Stimulated activated naive B cell treated with anti-CD40 and anti-IgM and Interleukin-4, amounts not matched to agents 10 μg/mL and 1 μg/mL and 100 μg/mL, for 72 hours (primary cell): ENCODE data around the gene COX7A2L.
"Not testable (repeated sequence)": the region's sequence is repeated elsewhere in the genome, so short reads cannot be mapped to it uniquely, and the experiment has no call there.

Source experiments
- ATAC-seq, 2 donors: fragments of 150-1000 bp; cut with Tn5 transposase; replicated peaks; 2 replicates each; pipeline ENCODE4 v1.10.0; 2021; ENCODE audit warnings: moderate library complexity in 1 of 2
- DNase-seq: peaks from one replicate; pipeline ENCODE4 v3.0.0; 2021
- H3K27ac Mint-ChIP-seq: one replicate; pipeline ENCODE4 v1.8.0; 2022; ENCODE audit warnings: mild to moderate bottlenecking, mixed read lengths
- H3K27me3 Mint-ChIP-seq, 2 donors: one replicate each; pipeline ENCODE4 v1.8.0; 2022; ENCODE audit warnings: mixed read lengths in 2 of 2
- H3K36me3 Mint-ChIP-seq, 2 donors: one replicate each; pipeline ENCODE4 v1.8.0; 2022; ENCODE audit warnings: mixed read lengths in 2 of 2, mild to moderate bottlenecking in 1 of 2
- H3K4me1 Mint-ChIP-seq, 2 donors: one replicate each; pipeline ENCODE4 v1.8.0; 2022; ENCODE audit warnings: mixed read lengths in 2 of 2, mild to moderate bottlenecking in 1 of 2
- H3K4me3 Mint-ChIP-seq, 2 donors: one replicate each; pipeline ENCODE4 v1.8.0; 2022; ENCODE audit warnings: mild to moderate bottlenecking in 2 of 2, mixed read lengths in 2 of 2, moderate library complexity in 1 of 2
- H3K9me3 Mint-ChIP-seq, 2 donors: one replicate each; pipeline ENCODE4 v1.8.0; 2022; ENCODE audit warnings: mixed read lengths in 2 of 2, mild to moderate bottlenecking in 1 of 2

The COX7A2L gene

GRCh38 chr2:42339191-42339912, 21.7 kb downstream of the COX7A2L start:
- H3K27ac Mint-ChIP-seq = peak overlapping the region; percentile 56
- H3K4me1 Mint-ChIP-seq = peaks cover 21 to 31% of the 10 kb centered on the region in 2 donors
- ATAC-seq = peak; percentile 38 to 42
- peaks cover 45 to 81% of the 10 kb centered on the region in 2 donors for H3K36me3 Mint-ChIP-seq
- no peak for DNase-seq
- H3K9me3 Mint-ChIP-seq = peaks cover 7 to 8% of the 10 kb centered on the region in 2 donors
- no peak overlapping the region for H3K4me3 Mint-ChIP-seq
- H3K27me3 Mint-ChIP-seq = no peaks in the 10 kb centered on the region

DNA sequence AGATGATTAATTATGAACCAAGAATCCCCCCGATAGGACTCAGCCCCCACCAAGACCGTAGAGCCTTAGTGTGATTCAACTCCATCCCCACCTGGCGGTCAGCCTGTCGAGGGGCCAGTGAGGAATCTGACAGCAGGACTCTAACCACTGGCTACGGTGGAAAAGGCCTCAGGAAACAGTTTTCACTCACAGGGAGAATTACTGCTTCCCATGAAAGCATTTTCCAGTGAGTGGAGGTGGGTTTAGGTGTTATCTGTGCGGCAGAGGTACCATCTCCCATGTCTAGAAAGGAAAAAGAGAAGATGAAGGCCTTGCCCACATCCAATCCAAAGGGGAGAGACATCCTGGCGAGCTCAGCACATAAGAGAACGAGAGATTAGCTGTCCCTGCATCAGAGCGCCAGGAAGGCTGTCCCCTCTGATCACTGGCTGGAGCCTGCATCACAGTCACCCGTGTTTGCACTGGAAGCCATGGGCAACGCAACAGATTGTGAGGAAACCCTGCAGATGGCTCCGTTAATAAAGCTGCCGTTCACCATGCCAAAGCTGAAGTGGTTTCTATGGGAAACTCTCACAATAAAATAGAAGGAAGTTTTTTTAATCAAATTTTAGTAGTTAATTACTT, 22.3 kb downstream of the COX7A2L start:
- no peak for DNase-seq
- H3K4me3 Mint-ChIP-seq = no peak overlapping the region
- no peaks in the 10 kb centered on the region for H3K27me3 Mint-ChIP-seq
- H3K9me3 Mint-ChIP-seq = peaks cover 7 to 8% of the 10 kb centered on the region in 2 donors
- H3K36me3 Mint-ChIP-seq = peaks cover 51 to 84% of the 10 kb centered on the region in 2 donors
- H3K27ac Mint-ChIP-seq = no peak overlapping the region
- no peak for ATAC-seq
- peaks cover 21 to 31% of the 10 kb centered on the region in 2 donors for H3K4me1 Mint-ChIP-seq

GRCh38 chr2:42337846-42338566, 23.0 kb downstream of the COX7A2L start:
- DNase-seq (no peak), ATAC-seq (no peak)
- Mint-ChIP-seq H3K36me3 (peaks cover 53 to 84% of the 10 kb centered on the region in 2 donors), H3K4me3 (no peak overlapping the region), H3K4me1 (peaks cover 17 to 27% of the 10 kb centered on the region in 2 donors), H3K27ac (no peak overlapping the region), H3K9me3 (peaks cover 7 to 8% of the 10 kb centered on the region in 2 donors), H3K27me3 (no peaks in the 10 kb centered on the region)

DNA sequence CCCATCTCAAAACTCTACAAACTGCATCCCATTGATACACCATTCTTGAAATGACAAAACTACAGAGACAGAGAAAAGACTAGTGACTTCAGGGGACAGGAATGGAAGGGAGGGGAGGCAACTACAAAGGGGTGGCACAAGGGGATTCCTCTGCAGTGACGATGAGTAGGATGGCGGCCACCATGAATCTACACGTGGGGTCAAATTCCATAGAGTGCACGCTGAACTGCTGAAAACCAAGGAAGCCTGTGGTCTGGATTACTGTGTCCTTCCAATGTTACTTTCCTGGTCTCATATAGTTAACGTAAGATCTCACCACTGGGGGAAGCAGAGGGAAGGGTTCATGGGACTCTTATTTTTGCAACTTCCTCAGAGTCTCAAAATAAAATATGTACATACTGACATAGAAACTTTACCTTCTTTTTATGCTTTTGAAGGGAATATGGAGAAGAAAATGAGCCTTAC, 23.6 kb downstream of the COX7A2L start:
- ATAC-seq (no peak), DNase-seq (no peak)
- H3K36me3 Mint-ChIP-seq = peaks cover 57 to 84% of the 10 kb centered on the region in 2 donors
- peaks cover 7 to 8% of the 10 kb centered on the region in 2 donors for H3K9me3 Mint-ChIP-seq
- H3K4me1 Mint-ChIP-seq = peaks cover 13 to 21% of the 10 kb centered on the region in 2 donors
- no peaks in the 10 kb centered on the region for H3K27me3 Mint-ChIP-seq
- no peak overlapping the region for H3K4me3 Mint-ChIP-seq
- peak overlapping the region; percentile 71 for H3K27ac Mint-ChIP-seq

GRCh38 chr2:42336361-42336965, 24.6 kb downstream of the COX7A2L start:
- no peak for ATAC-seq
- H3K36me3 Mint-ChIP-seq = peaks cover 58 to 81% of the 10 kb centered on the region in 2 donors
- peaks cover 10 to 14% of the 10 kb centered on the region in 2 donors for H3K4me1 Mint-ChIP-seq
- peak overlapping the region; percentile 20 for H3K27ac Mint-ChIP-seq
- H3K27me3 Mint-ChIP-seq = no peaks in the 10 kb centered on the region
- no peak overlapping the region for H3K4me3 Mint-ChIP-seq
- DNase-seq = no peak
- H3K9me3 Mint-ChIP-seq = peaks cover 7 to 8% of the 10 kb centered on the region in 2 donors

- H3K36me3 Mint-ChIP-seq = peaks cover 57 to 75% of the 10 kb centered on the region in 2 donors
- H3K27me3 Mint-ChIP-seq = no peaks in the 10 kb centered on the region
- no peak overlapping the region for H3K4me3 Mint-ChIP-seq
- H3K4me1 Mint-ChIP-seq = peaks cover 9 to 12% of the 10 kb centered on the region in 2 donors
- no peak for ATAC-seq
- H3K27ac Mint-ChIP-seq = no peak overlapping the region
- peaks cover 7 to 8% of the 10 kb centered on the region in 2 donors for H3K9me3 Mint-ChIP-seq
- no peak for DNase-seq
Observed at GRCh38 chr2:42335514-42336104, 25.4 kb downstream of the COX7A2L start.

DNA sequence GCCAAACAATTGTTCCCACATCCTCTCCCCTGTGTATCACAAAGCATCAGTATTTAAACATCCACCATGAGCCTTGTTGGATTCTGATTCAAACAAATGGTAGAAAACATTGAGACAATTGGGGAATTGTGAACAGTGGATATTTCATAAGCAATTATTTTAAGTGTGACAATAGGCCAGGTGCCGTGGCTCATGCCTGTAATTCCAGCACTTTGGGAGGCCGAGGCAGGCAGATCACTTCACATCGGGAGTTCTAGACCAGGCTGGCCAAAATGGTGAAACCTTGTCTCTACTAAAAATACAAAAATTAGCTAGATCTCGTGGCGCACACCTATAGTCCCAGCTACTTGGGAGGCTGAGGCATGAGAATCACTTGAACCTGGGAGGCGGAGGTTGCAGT, 26.2 kb downstream of the COX7A2L start:
- not testable (repeated sequence) for H3K27me3 Mint-ChIP-seq, ATAC-seq, H3K4me3 Mint-ChIP-seq, DNase-seq, H3K9me3 Mint-ChIP-seq, H3K4me1 Mint-ChIP-seq
- Mint-ChIP-seq H3K36me3 (peaks cover 51 to 72% of the 10 kb centered on the region in 2 donors), H3K27ac (peak overlapping the region; percentile 67)

GRCh38 chr2:42334220-42334619, 26.8 kb downstream of the COX7A2L start:
- Mint-ChIP-seq H3K27ac (no peak overlapping the region), H3K4me3 (no peak overlapping the region), H3K36me3 (peaks cover 49 to 71% of the 10 kb centered on the region in 2 donors), H3K27me3 (no peaks in the 10 kb centered on the region), H3K4me1 (peaks cover 0 to 1% of the 10 kb centered on the region in 2 donors), H3K9me3 (peaks cover 4 to 5% of the 10 kb centered on the region in 2 donors)
- no peak for DNase-seq
- no peak for ATAC-seq

GRCh38 chr2:42333579-42333978, 27.4 kb downstream of the COX7A2L start:
- H3K27me3 Mint-ChIP-seq = no peaks in the 10 kb centered on the region
- DNase-seq = no peak
- peaks cover 49 to 67% of the 10 kb centered on the region in 2 donors for H3K36me3 Mint-ChIP-seq
- peaks cover 4 to 5% of the 10 kb centered on the region in 2 donors for H3K9me3 Mint-ChIP-seq
- H3K4me1 Mint-ChIP-seq = peaks cover 0 to 1% of the 10 kb centered on the region in 2 donors
- H3K4me3 Mint-ChIP-seq = no peak overlapping the region
- no peak overlapping the region for H3K27ac Mint-ChIP-seq
- ATAC-seq = no peak

DNA sequence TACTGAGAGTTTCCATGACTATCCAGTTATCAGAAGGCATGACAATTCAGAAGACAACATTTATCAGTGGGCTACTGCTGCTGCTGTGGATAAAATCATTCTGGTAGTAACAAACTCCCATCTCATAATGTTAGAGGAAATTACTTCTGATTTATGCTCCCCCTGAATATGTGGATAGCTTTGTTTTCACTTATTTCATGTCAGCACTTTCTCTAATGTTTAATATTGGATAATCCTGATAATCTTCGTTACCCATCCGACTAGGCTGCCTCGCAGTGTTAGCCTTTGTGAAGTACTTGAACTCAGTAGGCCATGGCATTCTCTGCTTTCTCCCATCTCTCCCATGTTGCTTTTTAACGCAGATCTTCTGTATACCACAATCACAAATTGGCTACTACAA, 28.4 kb downstream of the COX7A2L start:
- Mint-ChIP-seq H3K4me3 (no peak overlapping the region), H3K36me3 (peaks cover 40 to 57% of the 10 kb centered on the region in 2 donors), H3K9me3 (peaks cover 4 to 5% of the 10 kb centered on the region in 2 donors), H3K4me1 (peaks cover 0 to 1% of the 10 kb centered on the region in 2 donors), H3K27ac (peak overlapping the region; percentile 20), H3K27me3 (no peaks in the 10 kb centered on the region)
- no peak for DNase-seq
- ATAC-seq = no peak

DNA sequence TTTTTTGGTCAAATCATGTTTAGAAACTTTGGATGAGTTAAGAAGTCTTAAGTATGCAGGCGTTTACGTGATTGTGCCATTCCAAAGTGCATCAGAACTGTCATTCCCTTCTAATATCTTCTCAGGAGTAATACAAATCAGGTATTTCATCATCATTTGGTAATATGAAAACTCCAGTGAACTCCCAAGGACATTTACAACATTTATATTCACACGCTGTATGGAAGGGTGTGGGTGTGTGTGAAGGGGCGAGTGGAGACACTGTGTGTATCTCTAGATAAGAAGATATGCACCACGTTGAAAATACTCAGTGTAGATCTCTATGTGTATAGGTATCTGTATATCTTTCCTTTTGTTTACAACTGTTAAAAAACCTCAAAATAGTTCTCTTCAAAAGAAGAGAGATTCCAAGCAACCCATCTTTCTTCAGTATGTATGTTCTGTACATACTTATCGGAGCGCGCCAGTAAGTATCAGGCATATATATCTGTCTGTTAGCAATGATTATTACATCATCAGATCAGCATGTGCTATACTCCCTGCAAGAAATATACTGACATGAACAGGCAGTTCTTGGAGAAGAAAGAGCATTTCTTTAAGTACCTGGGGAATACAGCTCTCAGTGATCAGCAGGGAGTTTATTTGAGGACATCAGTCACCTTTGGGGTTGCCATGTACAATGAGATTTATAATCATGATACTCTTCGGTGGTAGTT, 29.3 kb downstream of the COX7A2L start:
- H3K36me3 Mint-ChIP-seq = peaks cover 36 to 50% of the 10 kb centered on the region in 2 donors
- H3K9me3 Mint-ChIP-seq = peaks cover 0 to 2% of the 10 kb centered on the region in 2 donors
- H3K4me3 Mint-ChIP-seq = no peak overlapping the region
- peak overlapping the region; percentile 31 for H3K27ac Mint-ChIP-seq
- ATAC-seq = no peak
- peaks cover 0 to 1% of the 10 kb centered on the region in 2 donors for H3K4me1 Mint-ChIP-seq
- DNase-seq = no peak
- H3K27me3 Mint-ChIP-seq = no peaks in the 10 kb centered on the region

- no peak overlapping the region for H3K4me3 Mint-ChIP-seq
- H3K9me3 Mint-ChIP-seq = no peaks in the 10 kb centered on the region
- no peak overlapping the region for H3K27ac Mint-ChIP-seq
- no peaks in the 10 kb centered on the region for H3K27me3 Mint-ChIP-seq
- no peak for ATAC-seq
- peaks cover 25 to 38% of the 10 kb centered on the region in 2 donors for H3K36me3 Mint-ChIP-seq
- H3K4me1 Mint-ChIP-seq = no peaks in the 10 kb centered on the region
- no peak for DNase-seq
Observed at GRCh38 chr2:42329736-42330135, 31.3 kb downstream of the COX7A2L start.

- Mint-ChIP-seq H3K27me3 (no peaks in the 10 kb centered on the region), H3K4me3 (no peak overlapping the region), H3K9me3 (no peaks in the 10 kb centered on the region), H3K36me3 (peaks cover 24 to 35% of the 10 kb centered on the region in 2 donors), H3K4me1 (no peaks in the 10 kb centered on the region), H3K27ac (no peak overlapping the region)
- no peak for DNase-seq
- no peak for ATAC-seq
Observed at GRCh38 chr2:42328923-42329322, 32.1 kb downstream of the COX7A2L start.
